ENCODE measurements around the gene WNT9A. TPM values are rescaled to one million over a fixed set of nuclear protein-coding genes. Genes with fewer than 3 reads are reported as not detected.

Gene WNT9A
- total and polyA plus RNA-seq, 9 of the 15 experiments (the other 6 are each of a cell fraction or from before 2014, with no cell fraction given) = 0.04 to 0.17 (median 0.10) TPM; not detected in 4

GRCh38 chr1:227901906-227902640, 45.7 kb downstream of the WNT9A start (continued):
- peak; percentile 79; the same call in 1 of the 2 replicates for TF ChIP-seq HBP1 (CRISPR knock-in tag; IDR thresholded peaks at IDR 0.05)
- no peak for TF ChIP-seq SRF (CRISPR knock-in tag; IDR thresholded peaks at IDR 0.05)

GRCh38 chr1:227901239-227901905, 46.4 kb downstream of the WNT9A start:
- ATAC-seq (no peak), FAIRE-seq (no peak), DNase-seq (ENCODE audit: extremely low read depth in 1 of 4, low spot score in 3 of 4) (no peak)
- no TSS peak for BruUV-seq (replicated peaks)
- H3K4me2 ChIP-seq (ENCODE audit: insufficient read depth, low read length) = no peak overlapping the region
- ChIA-PET CTCF (ENCODE audit: low intra/inter-chr PET ratio) (interaction anchor here (0.5 kb wide), 1 partner anchor 50 kb away, joined by 3 read pairs; no protein-coding TSS in a partner anchor), POLR2A (interaction anchor here (0.6 kb wide), 1 partner anchor 136 kb away, joined by 3 read pairs; no protein-coding TSS in a partner anchor)
- peaks cover 0 to 48% of the 10 kb centered on the region in 2 experiments; a peak in 2 of 5 replicates for H3K4me1 ChIP-seq (replicated peaks in 1 of 2; ENCODE audit: control insufficient read depth in 2 of 2, insufficient read depth in 2 of 2, low read length in 2 of 2)
- in situ Hi-C loops (cut with MboI) = no loop called here
- intact Hi-C loops (cut with micrococcal nuclease) = no loop called here
- WGBS (ENCODE audit: insufficient coverage, low coverage, missing lambda C conversion rate) = 13% methylated on average over 11 of the region's 13 CpGs
- no peaks in the 10 kb centered on the region for H3K36me3 ChIP-seq (ENCODE audit: control insufficient read depth, insufficient read depth, low read length)
- no peak overlapping the region for H3K9ac ChIP-seq (ENCODE audit: insufficient read depth in 1 of 2, low read depth in 2 of 2, low read length in 2 of 2)
- no peak overlapping the region for H3K27ac ChIP-seq (ENCODE audit: extremely low read depth, low read depth, low read length)
- H3K79me2 ChIP-seq (ENCODE audit: control insufficient read depth, insufficient read depth, low read length) = no peaks in the 10 kb centered on the region
- H3K4me3 ChIP-seq = no peak overlapping the region
- no peaks in the 10 kb centered on the region; the same call in 1 of the 2 replicates for H4K20me1 ChIP-seq (replicated peaks; ENCODE audit: control insufficient read depth, insufficient read depth, low read length)
- TF ChIP-seq GTF3C2 (IDR thresholded peaks at IDR 0.05; ENCODE audit: borderline replicate concordance, extremely low read depth, insufficient read length) = peak; percentile 28
- peak in 1 of 2 experiments; percentile 23; a peak in 1 of 4 replicates for TF ChIP-seq KDM1A (IDR thresholded peaks at IDR 0.05)
- TF ChIP-seq RBFOX2 (IDR thresholded peaks at IDR 0.05; ENCODE audit: low read depth, low read length) = no peak
- peak; percentile 10 for TF ChIP-seq MAX (CRISPR knock-in tag; IDR thresholded peaks at IDR 0.05)
- TF ChIP-seq TAF9B (IDR thresholded peaks at IDR 0.05; ENCODE audit: partially characterized antibody) = no peak
- TF ChIP-seq TEAD4 (IDR thresholded peaks at IDR 0.05; ENCODE audit: low read length) = no peak
- TF ChIP-seq TEAD4 (CRISPR knock-in tag; IDR thresholded peaks at IDR 0.05; ENCODE audit: borderline replicate concordance) = no peak
- no peak for TF ChIP-seq NELFE (IDR thresholded peaks at IDR 0.05; ENCODE audit: insufficient read depth, insufficient read length)
- peak; percentile 97 for TF ChIP-seq ZFP36 (IDR thresholded peaks at IDR 0.05; ENCODE audit: low read depth, low read length, partially characterized antibody)
- peaks cover 6% of the 10 kb centered on the region for H3K9me1 ChIP-seq (ENCODE audit: control insufficient read depth, insufficient read depth, low read length)
- H2AFZ ChIP-seq (ENCODE audit: low read depth, low read length) = no peak overlapping the region
- H3K9me3 ChIP-seq (replicated peaks; ENCODE audit: control insufficient read depth, insufficient read depth, low read depth, low read length) = no peaks in the 10 kb centered on the region
- 0 out of 5 replicates have a peak, but pooled peaks cover 0 to under 1% of the 10 kb centered on the region in 2 experiments for H3K27me3 ChIP-seq (ENCODE audit: control insufficient read depth in 2 of 2, insufficient read depth in 2 of 2, low read length in 2 of 2)
